H1 (cell line): ENCODE data around the gene ABCA1. TPM values are rescaled to one million over a fixed set of nuclear protein-coding genes. Genes with fewer than 3 reads are reported as not detected.

Experiments
- NANOG ChIP-seq: IDR thresholded peaks from 2 replicates; pipeline ENCODE4 v1.6.1; 2011; ENCODE audit warnings: low read length, low read depth, mild to moderate bottlenecking, inconsistent platforms; ENCODE audit not compliant: insufficient read depth, poor library complexity, severe bottlenecking
- PHF8 ChIP-seq: fragments of 200-600 bp; sonication (generic); conservative IDR thresholded peaks from 2 replicates; pipeline ENCODE4 v1.7.1; 2012; ENCODE audit warnings: low read depth, mild to moderate bottlenecking, inconsistent platforms, low read length, moderate library complexity
- RNF2 ChIP-seq: fragments of 200-900, 300-1000 bp; sonication (generic); IDR thresholded peaks from 2 replicates; pipeline ENCODE4 v1.7.1; 2016; ENCODE audit warnings: borderline replicate concordance, low read depth, mild to moderate bottlenecking, antibody characterized with exemption, low read length; ENCODE audit not compliant: poor library complexity, severe bottlenecking; ENCODE audit errors: missing control alignments
- SUZ12 ChIP-seq: fragments of 200-600 bp; sonication (generic); IDR thresholded peaks from 2 replicates; pipeline ENCODE4 v1.6.1; 2012; ENCODE audit warnings: mild to moderate bottlenecking, inconsistent platforms, low read length, moderate library complexity, mixed read lengths
- polyA plus RNA-seq, 7 experiments: library from polyadenylated mRNA; depleted of rRNA in 3 of 7; stranded (reverse) in 5 of 7; unstranded in 2 of 7; fragments of >200 nt in 5 of 7; fragments of 200-250 nt in 2 of 7; gene quantifications; 1 replicate in 5 of 7; 2 replicates in 1 of 7; 4 replicates in 1 of 7; pipeline versions ENCODE4 v1.2.1 to v1.2.3, GENCODE V29; 2011 to 2013; ENCODE audit warnings: missing spikeins in 2 of 7, mixed read lengths in 2 of 7
- total RNA-seq: library from RNA; stranded (reverse); fragmentation: NEBNext Ultra II Directional; extraction: Animal tissue kit (Norgen Biotek cat#: 25700); gene quantifications from 2 replicates; pipeline ENCODE4 v1.2.1, GENCODE V29; 2021
- TF ChIP-seq, protein P1 (sequence below): fragments of 300-600 bp; sonication (generic); IDR thresholded peaks from 2 replicates; pipeline ENCODE4 v1.7.1; 2012; ENCODE audit warnings: low read length, moderate library complexity, mild to moderate bottlenecking, inconsistent platforms; ENCODE audit not compliant: insufficient replicate concordance

The ABCA1 gene
- total and polyA plus RNA-seq, 2 of the 8 experiments (the other 6 are each of a cell fraction or from before 2014, with no cell fraction given): 6.9 to 7.8 TPM

DNA sequence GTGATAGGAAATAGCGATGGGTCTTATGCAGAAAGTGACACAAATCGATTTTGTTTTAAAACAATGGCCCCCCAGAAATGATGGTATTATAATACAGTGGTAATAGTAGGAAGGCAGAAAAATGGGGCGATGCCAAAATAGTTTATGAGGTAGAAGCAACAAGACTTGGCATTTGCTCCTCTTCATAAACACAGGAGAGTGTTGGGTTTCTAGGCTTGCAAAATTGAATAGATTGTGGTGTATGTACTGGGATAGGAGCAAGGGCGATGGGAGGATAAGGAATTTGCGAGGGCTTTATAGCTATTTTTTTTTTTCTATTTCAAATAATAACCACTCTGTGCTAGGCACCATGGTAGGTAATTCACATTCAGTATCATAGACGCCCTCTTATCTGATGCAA lies 49.2 kb upstream of the ABCA1 start (continued):
- TF ChIP-seq, protein P1, sequence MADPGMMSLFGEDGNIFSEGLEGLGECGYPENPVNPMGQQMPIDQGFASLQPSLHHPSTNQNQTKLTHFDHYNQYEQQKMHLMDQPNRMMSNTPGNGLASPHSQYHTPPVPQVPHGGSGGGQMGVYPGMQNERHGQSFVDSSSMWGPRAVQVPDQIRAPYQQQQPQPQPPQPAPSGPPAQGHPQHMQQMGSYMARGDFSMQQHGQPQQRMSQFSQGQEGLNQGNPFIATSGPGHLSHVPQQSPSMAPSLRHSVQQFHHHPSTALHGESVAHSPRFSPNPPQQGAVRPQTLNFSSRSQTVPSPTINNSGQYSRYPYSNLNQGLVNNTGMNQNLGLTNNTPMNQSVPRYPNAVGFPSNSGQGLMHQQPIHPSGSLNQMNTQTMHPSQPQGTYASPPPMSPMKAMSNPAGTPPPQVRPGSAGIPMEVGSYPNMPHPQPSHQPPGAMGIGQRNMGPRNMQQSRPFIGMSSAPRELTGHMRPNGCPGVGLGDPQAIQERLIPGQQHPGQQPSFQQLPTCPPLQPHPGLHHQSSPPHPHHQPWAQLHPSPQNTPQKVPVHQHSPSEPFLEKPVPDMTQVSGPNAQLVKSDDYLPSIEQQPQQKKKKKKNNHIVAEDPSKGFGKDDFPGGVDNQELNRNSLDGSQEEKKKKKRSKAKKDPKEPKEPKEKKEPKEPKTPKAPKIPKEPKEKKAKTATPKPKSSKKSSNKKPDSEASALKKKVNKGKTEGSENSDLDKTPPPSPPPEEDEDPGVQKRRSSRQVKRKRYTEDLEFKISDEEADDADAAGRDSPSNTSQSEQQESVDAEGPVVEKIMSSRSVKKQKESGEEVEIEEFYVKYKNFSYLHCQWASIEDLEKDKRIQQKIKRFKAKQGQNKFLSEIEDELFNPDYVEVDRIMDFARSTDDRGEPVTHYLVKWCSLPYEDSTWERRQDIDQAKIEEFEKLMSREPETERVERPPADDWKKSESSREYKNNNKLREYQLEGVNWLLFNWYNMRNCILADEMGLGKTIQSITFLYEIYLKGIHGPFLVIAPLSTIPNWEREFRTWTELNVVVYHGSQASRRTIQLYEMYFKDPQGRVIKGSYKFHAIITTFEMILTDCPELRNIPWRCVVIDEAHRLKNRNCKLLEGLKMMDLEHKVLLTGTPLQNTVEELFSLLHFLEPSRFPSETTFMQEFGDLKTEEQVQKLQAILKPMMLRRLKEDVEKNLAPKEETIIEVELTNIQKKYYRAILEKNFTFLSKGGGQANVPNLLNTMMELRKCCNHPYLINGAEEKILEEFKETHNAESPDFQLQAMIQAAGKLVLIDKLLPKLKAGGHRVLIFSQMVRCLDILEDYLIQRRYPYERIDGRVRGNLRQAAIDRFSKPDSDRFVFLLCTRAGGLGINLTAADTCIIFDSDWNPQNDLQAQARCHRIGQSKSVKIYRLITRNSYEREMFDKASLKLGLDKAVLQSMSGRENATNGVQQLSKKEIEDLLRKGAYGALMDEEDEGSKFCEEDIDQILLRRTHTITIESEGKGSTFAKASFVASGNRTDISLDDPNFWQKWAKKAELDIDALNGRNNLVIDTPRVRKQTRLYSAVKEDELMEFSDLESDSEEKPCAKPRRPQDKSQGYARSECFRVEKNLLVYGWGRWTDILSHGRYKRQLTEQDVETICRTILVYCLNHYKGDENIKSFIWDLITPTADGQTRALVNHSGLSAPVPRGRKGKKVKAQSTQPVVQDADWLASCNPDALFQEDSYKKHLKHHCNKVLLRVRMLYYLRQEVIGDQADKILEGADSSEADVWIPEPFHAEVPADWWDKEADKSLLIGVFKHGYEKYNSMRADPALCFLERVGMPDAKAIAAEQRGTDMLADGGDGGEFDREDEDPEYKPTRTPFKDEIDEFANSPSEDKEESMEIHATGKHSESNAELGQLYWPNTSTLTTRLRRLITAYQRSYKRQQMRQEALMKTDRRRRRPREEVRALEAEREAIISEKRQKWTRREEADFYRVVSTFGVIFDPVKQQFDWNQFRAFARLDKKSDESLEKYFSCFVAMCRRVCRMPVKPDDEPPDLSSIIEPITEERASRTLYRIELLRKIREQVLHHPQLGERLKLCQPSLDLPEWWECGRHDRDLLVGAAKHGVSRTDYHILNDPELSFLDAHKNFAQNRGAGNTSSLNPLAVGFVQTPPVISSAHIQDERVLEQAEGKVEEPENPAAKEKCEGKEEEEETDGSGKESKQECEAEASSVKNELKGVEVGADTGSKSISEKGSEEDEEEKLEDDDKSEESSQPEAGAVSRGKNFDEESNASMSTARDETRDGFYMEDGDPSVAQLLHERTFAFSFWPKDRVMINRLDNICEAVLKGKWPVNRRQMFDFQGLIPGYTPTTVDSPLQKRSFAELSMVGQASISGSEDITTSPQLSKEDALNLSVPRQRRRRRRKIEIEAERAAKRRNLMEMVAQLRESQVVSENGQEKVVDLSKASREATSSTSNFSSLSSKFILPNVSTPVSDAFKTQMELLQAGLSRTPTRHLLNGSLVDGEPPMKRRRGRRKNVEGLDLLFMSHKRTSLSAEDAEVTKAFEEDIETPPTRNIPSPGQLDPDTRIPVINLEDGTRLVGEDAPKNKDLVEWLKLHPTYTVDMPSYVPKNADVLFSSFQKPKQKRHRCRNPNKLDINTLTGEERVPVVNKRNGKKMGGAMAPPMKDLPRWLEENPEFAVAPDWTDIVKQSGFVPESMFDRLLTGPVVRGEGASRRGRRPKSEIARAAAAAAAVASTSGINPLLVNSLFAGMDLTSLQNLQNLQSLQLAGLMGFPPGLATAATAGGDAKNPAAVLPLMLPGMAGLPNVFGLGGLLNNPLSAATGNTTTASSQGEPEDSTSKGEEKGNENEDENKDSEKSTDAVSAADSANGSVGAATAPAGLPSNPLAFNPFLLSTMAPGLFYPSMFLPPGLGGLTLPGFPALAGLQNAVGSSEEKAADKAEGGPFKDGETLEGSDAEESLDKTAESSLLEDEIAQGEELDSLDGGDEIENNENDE: no peak
- no peak for TF ChIP-seq PHF8
- TF ChIP-seq NANOG: no peak
- no peak for TF ChIP-seq RNF2
- no peak for TF ChIP-seq SUZ12
- TF ChIP-seq, all 59 proteins: peak for 0
